NT2/D1 (cell line): ENCODE data around the gene SMCHD1.
"Not testable (repeated sequence)": the region's sequence is repeated elsewhere in the genome, so short reads cannot be mapped to it uniquely, and the experiment has no call there.

ENCODE experiments used
- YY1 ChIP-seq: IDR thresholded peaks from 2 replicates; pipeline ENCODE4 v1.6.1; 2011; ENCODE audit not compliant: insufficient read length, insufficient read depth
- ZNF274 ChIP-seq: IDR thresholded peaks from 2 replicates; pipeline ENCODE4 v1.6.1; 2011; ENCODE audit warnings: mild to moderate bottlenecking, low read depth, low read length

GRCh38 chr18:2836118-2836517 is 180.6 kb downstream of the SMCHD1 start:
- TF ChIP-seq YY1, ZNF274: not testable (repeated sequence)
